Hypothalamus (tissue), 51 donors: ENCODE data around the gene CNTD1.
A peak's percentile ranks its signal among the peaks of the same experiment; 100 is the strongest.

Experiments
- DNase-seq, 51 donors: peaks; one replicate each; lab custom pipeline; 2025; lab: John Stamatoyannopoulos, UW

Gene CNTD1

DNA sequence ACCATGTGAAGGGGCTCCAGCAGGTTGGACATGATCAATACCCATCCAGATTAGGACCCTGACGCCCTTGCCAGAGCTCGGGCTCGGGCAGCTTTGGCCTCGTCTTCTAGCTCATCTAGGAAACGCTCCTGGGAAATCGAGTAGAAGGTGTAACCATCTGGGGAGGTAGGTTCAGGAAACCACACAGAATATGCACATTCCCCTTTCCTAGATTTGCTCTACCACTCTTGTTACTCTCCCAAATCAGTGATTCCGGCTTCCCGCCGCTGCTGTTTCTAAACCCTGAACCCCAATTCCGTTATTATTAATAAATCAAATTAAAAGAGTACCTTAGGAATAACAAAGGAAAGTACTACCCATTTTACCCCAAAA lies 664 bp upstream of the CNTD1 start:
- DNase-seq: no peak

DNA sequence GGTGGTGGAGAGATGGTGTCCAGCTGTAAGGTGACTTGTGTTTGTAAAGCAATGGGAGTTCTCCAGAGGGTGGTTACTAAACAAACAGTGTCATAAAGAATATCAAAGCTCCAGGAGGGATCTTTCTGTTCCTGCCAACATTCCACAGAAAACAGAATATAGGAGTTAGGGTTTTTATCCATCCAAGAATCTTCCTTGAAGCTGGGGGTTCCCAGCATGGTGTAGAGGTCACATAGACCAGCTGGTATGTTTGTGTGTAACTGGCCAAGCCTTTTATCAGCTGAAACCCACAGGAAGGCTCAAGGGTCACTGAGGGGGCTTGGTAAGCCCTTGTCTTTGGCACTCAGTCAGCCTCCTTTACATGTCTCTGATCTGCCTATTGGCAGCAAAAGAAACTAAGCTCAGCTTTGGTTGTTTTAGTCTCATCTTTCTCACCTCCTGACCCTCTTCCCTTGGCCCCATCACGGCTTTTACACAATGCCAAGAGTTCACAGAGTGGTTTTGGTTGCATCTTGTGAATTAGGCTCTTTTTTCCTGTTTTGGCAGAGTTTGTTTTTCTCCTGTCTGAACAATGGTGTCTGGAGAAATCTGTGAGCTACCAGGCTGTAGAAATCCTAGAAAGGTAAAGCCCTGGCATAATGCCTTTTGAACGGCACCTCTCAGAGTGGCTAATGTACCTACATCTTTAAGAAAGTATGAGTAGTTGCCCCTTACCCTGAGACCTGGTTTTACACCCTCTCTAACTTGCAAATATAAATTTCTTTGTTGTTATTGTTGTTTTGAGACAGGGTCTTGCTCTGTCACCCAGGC lies 4.6 kb downstream of the CNTD1 start:
- DNase-seq: no peak

DNA sequence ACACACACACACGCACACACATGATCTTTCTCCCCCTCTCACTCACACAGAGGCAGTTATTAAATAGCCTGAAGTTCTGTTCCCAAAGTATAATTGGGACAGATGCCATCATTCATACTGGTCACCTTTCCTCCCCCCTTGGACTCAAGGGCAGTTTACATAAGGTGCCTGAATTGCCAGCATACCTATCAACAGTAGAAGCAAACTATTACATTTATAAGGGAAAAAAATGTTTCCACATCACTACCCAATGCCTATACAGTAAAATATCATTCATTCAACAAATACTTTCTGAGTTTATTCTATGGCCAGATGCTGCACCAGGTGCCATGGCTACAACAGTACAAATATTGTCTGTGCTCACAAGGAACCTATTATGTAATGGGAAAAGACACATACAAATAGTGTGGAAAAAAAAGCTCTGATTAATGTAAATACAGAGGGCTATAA lies 6.3 kb downstream of the CNTD1 start:
- no peak for DNase-seq

DNA sequence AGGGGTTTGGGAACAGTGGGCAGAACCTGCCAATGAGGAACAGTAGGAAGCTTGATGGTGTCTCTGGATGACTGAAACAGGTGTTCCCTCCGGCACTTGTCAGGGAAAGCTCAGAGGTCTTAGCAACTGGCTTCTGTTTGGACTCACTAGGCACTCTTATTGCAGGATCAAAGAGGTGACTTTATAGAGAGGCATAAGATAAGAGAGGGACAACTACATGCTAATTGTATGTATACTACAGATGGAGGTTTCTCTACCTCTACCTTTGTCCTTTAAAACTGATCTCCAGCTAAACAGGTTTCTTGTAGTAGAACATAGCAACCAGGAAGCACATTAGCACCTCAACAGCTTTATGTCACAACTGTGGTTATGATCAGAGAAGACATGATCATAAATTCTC lies 7.6 kb downstream of the CNTD1 start:
- no peak for DNase-seq

DNA sequence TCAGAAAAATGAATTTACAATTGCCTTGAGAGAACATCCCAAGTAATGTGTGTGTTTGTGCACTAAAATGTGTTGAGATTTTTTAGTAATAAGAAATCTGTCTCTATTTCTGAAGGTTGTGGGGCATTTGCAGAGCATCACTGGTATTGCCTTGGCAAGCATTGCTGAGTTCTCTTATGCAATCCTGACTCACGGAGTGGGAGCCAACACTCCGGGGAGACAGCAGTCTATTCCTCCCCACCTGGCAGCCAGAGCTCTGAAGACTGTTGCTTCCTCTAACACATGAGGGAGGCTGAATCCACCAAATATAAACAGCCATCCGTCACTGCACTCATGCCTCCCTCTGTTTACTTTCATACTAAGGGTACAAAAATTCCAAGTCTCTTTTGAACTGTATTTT lies 10.6 kb downstream of the CNTD1 start:
- peak in 7 of 51 donors; percentile 1 to 45 (median 12) for DNase-seq

DNA sequence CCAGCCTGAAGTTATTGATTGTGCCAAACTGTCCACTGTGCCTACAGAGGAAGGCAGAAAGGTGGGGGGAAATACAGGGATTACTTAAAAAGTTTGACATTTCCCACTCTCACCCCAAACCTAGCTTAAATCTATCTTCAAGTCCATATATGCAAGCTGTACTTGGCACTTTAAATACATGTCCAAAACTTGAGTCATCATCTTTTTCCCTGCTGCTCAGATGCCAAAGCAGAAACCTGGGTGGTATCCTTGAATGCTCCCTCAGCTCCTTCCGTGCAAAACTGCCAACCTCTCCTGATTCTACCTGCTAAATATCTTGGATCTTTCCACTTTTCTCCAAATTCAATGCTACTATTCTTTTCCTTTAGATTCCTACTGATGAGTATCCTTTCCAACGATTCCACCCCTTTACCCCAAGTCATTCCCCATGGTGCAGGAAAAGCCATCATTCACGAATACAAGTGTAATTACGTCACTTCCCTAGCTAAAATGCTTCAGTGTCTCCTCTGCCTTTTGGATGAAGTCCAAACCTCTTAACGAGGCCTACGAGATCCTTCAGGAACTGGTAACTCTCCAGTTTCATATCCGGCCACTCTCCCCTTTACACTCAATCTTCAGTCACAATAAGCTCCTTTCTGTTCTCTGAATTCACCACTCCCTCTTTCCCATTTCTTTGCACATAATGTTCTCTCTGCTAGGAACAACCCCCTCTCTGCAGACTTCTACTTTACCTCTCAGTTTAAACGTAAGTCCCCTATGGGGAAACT lies 16.2 kb downstream of the CNTD1 start:
- no peak for DNase-seq

DNA sequence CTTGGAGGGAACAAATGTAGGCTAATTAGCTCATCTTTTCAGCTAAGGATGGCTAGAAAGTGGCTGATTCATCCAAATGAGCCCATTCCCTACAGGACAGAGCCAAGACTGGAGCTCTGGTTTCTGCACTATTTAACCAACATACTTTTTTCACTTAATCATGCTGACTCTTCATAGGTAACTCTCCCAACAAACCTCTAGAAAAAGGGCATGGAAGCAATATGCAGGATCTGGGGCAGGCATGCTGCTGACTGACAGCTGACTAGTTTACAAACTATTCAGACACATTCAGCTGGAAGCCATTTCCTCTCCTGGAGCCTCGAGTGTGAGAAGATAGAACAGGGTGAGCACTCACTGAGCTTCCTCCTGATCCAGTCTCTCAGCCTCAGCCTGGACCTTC lies 19.2 kb downstream of the CNTD1 start:
- DNase-seq: no peak

DNA sequence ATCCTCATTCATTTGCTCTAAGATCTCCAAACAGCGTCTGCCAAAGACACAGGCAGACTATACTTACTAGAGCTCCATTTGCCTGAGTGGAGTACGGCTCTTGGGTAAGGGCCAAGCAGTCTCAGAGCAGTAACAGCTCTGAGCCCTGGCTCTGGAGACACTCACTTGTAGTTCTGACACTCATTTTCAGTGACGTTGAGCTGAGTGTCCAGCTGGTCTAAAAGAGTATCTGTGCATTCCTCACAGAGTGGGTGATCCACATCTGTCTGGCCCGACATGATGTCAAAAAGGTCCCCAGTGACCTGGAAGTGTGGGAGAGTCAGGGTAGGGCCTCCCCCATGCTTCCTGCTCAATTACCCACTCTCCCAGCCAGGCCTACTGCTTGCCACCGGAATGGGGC lies 19.7 kb downstream of the CNTD1 start:
- no peak for DNase-seq

DNA sequence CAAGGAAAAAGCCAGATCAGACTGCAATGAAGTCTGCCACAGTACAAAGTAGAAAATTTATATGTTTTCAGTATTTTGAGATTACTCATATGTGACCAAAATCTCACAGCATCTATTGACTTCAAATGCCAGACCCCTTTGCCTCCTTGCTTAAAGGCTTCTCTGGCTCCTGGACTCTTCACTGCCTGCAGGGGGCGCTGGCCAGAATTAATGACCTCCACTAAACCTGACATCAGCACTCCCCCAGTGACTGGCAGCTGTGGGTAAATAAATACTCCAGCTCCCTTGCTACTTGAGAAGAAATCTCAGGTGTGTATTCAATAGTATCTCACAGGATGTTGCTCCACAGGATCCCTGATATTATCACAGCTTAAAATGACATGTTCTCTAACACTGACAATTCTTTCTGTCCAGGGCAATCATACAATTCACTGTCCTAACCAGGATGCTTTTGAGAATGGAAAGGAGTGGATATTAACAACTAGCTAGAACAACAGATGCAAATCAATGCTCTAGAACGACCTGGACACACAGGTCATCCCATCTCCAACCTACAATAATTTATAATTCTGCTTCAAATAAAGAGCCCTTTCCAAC lies 21.4 kb downstream of the CNTD1 start:
- DNase-seq: peak in 7 of 51 donors; percentile 4 to 29 (median 10)

DNA sequence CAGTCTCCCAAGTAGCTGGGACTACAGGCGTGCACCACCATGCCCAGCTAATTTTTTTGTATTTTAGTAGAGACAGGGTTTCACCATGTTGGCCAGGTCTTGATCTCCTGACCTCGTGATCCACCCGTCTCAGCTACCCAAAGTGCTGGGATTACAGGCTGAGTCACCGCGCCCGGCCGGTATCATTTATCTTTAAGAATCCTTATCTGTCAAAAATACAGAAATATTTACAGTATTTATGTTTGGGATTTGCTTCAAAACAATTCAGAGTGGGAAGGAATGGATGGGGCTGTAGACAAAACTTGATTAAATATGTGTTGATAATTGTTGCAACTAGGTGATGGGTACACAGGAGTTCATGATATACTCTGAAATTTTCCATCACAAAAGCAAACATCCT lies 22.5 kb downstream of the CNTD1 start:
- DNase-seq: no peak

DNA sequence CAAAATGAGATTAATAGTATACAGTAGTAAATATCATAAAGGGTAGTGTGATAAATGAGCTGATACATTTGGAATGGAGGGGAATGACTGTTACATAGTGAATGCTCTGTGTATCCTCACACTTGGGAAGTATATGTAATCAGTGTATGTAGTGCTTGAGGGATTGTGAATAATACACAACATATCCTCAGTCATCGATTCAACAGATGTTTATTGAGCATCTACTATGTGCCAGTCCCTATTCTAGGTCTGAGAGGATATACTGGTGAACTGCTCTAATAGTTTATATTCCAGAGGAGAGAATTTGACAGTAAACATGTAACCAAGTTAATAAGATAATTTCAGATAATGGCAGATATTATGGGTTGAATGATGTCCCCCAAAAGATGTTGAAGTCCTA lies 28.8 kb downstream of the CNTD1 start:
- no peak for DNase-seq

DNA sequence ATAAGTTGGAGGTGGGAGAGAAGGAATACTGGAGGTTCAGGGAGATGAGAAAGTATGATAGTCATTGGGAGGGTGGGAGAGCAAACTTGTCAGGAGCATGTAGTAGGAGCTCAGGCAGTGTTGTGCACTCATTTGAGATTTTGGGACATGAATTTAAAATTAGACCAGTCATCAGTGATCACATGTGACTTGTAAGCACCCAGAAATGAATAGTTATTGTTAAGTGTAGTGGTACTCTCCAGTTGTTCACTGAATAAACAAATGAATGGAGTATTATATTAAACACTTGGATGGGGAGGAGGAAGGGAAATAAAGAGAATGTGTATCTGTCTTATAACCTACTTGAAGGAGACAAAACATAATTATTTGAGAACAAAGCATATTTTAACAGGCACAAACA lies 32.3 kb downstream of the CNTD1 start:
- no peak for DNase-seq

DNA sequence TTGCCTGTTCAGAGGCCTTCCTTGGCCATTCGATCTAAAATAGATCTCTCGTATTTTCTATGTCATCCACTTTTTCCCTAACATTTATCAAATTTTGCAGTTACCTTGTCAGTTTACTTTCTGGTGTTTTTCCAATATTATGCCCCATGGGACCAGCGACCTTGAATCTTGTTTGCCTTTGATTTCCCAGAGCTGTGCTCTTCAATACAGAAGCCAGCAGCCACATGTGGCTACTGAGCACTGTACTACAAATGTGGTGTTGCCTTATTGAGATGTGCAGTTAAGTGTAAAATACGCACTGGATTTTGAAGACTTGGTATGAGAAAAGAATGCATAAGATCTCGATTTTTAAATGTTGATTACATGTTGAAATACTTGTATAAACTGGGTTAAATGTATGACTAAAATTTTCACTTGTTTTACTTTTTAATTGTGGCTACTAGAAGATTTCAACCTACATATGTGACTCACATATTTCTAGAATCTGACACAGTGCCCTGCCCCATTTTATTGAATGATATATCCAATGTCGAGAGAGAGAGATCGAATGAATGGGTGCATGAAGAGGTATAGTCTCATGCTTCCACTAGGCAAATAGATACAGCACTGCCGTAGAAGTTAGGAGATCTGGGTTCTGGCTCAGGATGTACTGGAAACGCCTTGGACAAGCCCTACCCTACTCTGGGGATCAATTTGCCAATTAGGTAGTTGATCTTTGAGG lies 33.7 kb downstream of the CNTD1 start:
- DNase-seq: no peak

DNA sequence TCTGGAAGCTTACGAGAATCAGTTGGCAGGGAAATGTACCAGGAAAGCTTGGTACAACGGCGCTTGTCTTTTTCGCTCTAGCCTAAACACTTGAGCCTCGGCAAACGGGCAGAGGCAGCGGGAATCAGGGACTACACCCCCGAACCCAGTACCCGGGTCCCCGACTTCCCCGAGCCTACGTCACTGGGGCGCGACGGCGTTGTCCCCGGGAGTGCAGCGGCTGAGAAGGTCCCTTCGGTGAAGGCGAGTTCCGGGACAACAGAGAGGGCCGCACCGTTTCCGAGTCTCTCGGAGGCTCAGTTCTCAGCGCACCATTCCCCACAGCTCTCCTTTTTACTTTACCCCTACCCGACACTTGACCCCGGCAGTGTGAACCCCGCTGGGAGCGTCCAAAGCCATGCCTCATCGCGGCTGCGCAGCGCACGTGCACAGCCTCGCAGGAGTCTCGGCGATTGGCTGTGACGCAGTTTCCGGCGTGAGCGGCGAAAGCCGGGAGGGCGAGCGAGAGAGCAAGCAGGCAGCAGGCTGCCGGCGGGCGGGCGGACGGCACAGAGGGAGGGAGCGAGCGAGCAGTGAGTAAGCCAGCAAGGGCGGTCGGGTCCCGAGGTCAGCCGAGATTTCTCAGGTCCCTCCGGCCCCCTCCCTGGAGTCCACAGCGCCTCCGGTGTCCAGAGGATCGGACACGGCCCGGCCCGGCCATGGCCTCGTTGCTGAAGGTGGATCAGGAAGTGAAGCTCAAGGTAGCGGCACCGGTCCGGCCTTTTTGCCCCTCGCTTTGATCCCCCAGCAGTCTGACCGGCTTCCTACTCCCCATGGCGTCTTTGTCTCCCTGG lies 34.5 kb downstream of the CNTD1 start, which contains the start of gene PSME3:
Gene PSME3, plus strand, starts transcription at position 464 of the 833 bp plus-strand sequence. Its CDS starts 235 bp downstream, at position 699.
- DNase-seq: peak; percentile 60 to 98 (median 89)

DNA sequence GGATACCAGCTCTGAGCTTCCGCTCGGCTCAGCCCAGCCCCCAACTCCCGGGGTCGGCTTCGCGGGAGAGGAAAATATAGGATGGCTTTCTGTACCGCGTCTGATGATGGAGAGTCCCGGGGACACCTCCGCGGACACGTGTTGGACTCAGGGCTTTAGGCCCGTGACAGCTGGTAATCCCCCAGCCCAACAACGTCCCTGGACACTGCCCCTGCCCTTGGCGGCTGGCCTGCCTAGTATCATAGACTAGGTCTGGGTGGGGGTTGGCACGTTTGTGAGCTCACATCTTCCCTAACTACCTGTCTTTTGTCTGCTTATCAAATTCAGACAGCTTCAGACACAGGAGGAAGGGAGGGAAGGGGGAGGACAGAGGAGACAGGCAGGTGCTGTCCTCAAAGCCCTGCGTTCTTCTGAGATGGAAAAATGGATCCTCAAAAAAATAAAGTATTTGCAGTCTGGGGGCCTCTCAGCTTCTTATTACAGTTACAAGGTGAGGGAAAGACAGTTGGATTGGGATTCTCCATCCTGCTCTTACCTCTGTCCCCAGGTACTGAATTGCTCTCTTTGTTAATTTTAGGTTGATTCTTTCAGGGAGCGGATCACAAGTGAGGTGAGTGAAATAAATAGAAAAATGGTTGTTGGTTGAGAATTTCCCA lies 35.2 kb downstream of the CNTD1 start:
- no peak for DNase-seq

DNA sequence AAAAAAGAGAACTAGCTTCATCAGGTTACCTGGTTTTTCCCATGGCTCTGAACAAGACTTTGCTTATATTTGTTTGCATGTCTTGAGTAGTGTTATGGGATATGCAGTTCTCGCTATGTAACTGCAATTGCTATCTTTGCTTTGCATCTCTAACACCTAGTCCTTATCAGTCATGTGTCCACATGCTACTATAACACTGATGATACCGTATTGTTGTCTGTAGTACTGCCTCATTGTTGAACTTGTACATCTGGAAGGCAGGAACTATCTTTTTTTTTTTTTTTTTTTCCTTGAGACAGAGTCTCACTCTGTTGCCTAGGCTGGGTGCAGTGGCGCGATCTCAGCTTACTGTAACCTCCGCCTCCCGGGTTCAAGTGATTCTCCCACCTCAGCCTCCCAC lies 37.1 kb downstream of the CNTD1 start:
- DNase-seq: no peak

DNA sequence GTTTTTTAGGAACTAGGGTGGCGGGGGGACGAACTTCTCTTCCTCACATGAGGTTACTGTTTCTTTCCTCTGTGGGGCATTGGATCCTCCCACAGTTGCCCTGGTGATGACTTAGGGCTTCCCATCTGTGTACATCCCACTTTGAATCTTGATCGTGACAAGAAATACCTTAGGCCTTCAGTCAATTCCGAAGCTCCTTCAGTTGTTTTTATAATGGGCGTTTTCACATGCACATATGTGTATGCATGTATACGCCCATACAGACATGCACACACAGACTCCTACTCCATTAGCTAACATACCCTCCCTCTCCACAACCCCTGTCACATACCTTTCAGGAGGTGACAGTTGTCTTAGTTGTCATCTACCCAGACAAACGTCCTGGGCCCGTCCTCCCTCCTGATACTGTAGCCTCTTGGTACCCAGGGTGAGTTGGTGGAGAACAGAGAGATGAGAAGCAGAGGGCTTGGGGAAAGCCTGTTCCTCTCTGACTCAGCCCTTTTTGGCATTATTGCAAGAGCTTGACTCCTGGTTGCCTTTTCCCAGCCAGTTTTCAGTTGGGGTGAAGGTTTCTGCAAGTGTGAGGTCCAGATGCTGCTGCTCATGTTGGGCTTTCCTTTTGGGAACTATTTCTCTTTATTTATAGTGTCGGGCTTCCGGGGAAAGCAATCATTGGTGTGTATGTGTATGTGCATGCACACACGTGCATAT lies 43.5 kb downstream of the CNTD1 start:
- DNase-seq: no peak

DNA sequence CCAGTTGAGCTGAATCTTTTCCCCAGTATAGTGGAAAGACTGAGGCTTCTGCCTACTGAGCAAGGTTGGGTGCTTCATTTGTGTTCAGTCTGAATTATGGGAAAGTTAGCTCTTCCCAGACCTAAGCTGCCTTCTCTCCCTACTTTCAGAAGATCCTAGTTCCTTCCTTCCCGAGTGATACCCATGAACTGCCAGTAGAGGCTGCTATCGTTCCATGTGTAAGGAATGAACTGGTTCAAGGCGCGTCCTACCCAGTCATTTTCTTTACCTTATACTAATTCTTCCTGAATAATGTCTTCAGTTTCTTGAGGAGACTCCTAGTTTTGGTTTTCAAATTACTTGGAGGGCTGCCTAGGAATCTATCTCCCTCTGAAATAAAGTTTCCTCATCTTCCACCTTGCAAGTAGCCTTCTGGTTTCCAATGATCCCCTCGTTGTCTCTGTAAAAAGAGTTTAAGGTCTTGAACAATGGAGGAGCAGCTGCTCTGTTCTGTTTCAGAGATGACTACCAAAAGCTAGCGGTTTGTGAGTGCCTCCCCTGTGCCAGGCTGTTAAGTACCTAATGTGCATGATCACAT lies 44.8 kb downstream of the CNTD1 start:
- DNase-seq: peak in 18 of 51 donors; percentile 2 to 32 (median 12)
